GM19468 (cell line): Measurements from ENCODE around the gene DHX29.
"Not testable (repeated sequence)": the region's sequence is repeated elsewhere in the genome, so short reads cannot be mapped to it uniquely, and the experiment has no call there.

Experiments
- ATAC-seq: cut with Tn5 transposase; IDR thresholded peaks from one replicate; pipeline ENCODE4 v1.9.1; 2021; ENCODE audit warnings: mild to moderate bottlenecking, moderate library complexity, moderate number of reproducible peaks; ENCODE audit not compliant: unreplicated experiment; ENCODE audit errors: extremely low read depth

Gene DHX29

GRCh38 chr5:55319491-55319890 lies 12.0 kb upstream of the DHX29 start:
- ATAC-seq, result no peak

GRCh38 chr5:55318237-55318636 lies 10.7 kb upstream of the DHX29 start:
- ATAC-seq, result not testable (repeated sequence)

- no peak for ATAC-seq
Measured at GRCh38 chr5:55316837-55317236, 9.3 kb upstream of the DHX29 start.

GRCh38 chr5:55316289-55316688 lies 8.8 kb upstream of the DHX29 start:
- no peak for ATAC-seq

GRCh38 chr5:55313870-55314617 lies 6.5 kb upstream of the DHX29 start:
- no peak for ATAC-seq

- no peak for ATAC-seq
Measured at GRCh38 chr5:55308254-55308836, 851 bp upstream of the DHX29 start.

GRCh38 chr5:55306641-55307382 lies 682 bp downstream of the DHX29 start:
- no peak for ATAC-seq

- no peak for ATAC-seq
Measured at GRCh38 chr5:55305345-55305744, 2.1 kb downstream of the DHX29 start.

GRCh38 chr5:55304584-55304983 lies 2.9 kb downstream of the DHX29 start:
- no peak for ATAC-seq

GRCh38 chr5:55303238-55303690 lies 4.2 kb downstream of the DHX29 start:
- no peak for ATAC-seq

- no peak for ATAC-seq
Measured at GRCh38 chr5:55300890-55301289, 6.6 kb downstream of the DHX29 start.

GRCh38 chr5:55294935-55295334 lies 12.6 kb downstream of the DHX29 start:
- no peak for ATAC-seq

- ATAC-seq, result no peak
Measured at GRCh38 chr5:55290991-55291390, 16.5 kb downstream of the DHX29 start.

- no peak for ATAC-seq
Measured at GRCh38 chr5:55289808-55290207, 17.7 kb downstream of the DHX29 start.

GRCh38 chr5:55286411-55286933 lies 21.0 kb downstream of the DHX29 start:
- no peak for ATAC-seq

GRCh38 chr5:55278778-55279177 lies 28.7 kb downstream of the DHX29 start:
- no peak for ATAC-seq

- no peak for ATAC-seq
Measured at GRCh38 chr5:55276771-55277170, 30.7 kb downstream of the DHX29 start.

- ATAC-seq, result no peak
Measured at GRCh38 chr5:55258339-55258738, 49.2 kb downstream of the DHX29 start.

- ATAC-seq, result no peak
Measured at GRCh38 chr5:55254802-55255201, 52.7 kb downstream of the DHX29 start.

- no peak for ATAC-seq
Measured at GRCh38 chr5:55250064-55250463, 57.4 kb downstream of the DHX29 start.

- ATAC-seq, result no peak
Measured at GRCh38 chr5:55241746-55242145, 65.7 kb downstream of the DHX29 start.
